GM12878 (cell line): ENCODE data around the gene SLC39A1. TPM values are rescaled to one million over a fixed set of nuclear protein-coding genes. Genes with fewer than 3 reads are reported as not detected.
A peak's percentile ranks its signal among the peaks of the same experiment; 100 is the strongest.

Experiments used
- ATAC-seq: fragments of 200-7000 bp; cut with Tn5 transposase; 3 replicates; pipeline ENCODE4 v1.9.1; 2020; ENCODE audit warnings: mild to moderate bottlenecking, moderate library complexity
- BruUV-seq: library from RNA; stranded (reverse); fragments of 400-500 nt; replicated peaks from 2 replicates; lab custom pipeline; 2021; lab: Mats Ljungman, UMichigan
- CTCF ChIA-PET: fragments of 300-600 bp; sonication (Branson Sonifier 250); formaldehyde crosslinking; extraction: SDS; loops from one replicate; lab custom pipeline; 2021; ENCODE audit warnings: inconsistent platforms; lab: Yijun Ruan, JAX
- POLR2A ChIA-PET: fragments of 350-600 bp; formaldehyde crosslinking; extraction: SDS; loops from one replicate; lab custom pipeline; 2021; ENCODE audit warnings: inconsistent platforms; lab: Charles Lee
- RAD21 ChIA-PET: fragments of 300-600 bp; sonication (Branson Sonifier 250); formaldehyde crosslinking; loops from one replicate; lab custom pipeline; 2023; ENCODE audit warnings: antibody characterized with exemption; ENCODE audit not compliant: unreplicated experiment; lab: Charles Lee
- SMC1A ChIA-PET: fragments of 300-600 bp; sonication (Branson Sonifier 250); formaldehyde crosslinking; loops from one replicate; lab custom pipeline; 2023; ENCODE audit not compliant: unreplicated experiment, uncharacterized antibody; lab: Charles Lee
- DNase-seq: peaks from one replicate; pipeline ENCODE4 v3.0.0-alpha.2; 2011; ENCODE audit warnings: low read depth, low spot score
- FAIRE-seq: peaks from 3 replicates; lab custom pipeline; 2011; peaks lifted over from hg19 to GRCh38; lab: Jason Lieb, UNC
- H2AFZ ChIP-seq: 2 replicates; pipeline ENCODE4 v1.6.0; 2011; ENCODE audit warnings: low read depth, low read length, control low read depth; ENCODE audit not compliant: control insufficient read depth
- H3K27ac ChIP-seq: 2 replicates; pipeline ENCODE4 v1.5.1; 2011; ENCODE audit warnings: control low read depth; ENCODE audit not compliant: control insufficient read depth, insufficient read depth
- H3K27me3 ChIP-seq, 2 experiments: replicated peaks in 1 of 2; 2 replicates each; pipeline versions ENCODE4 v1.6.0 to v1.6.1; 2011; ENCODE audit warnings: low read length in 1 of 2; ENCODE audit not compliant: control insufficient read depth in 2 of 2, insufficient read depth in 2 of 2
- H3K36me3 ChIP-seq, 2 experiments: 2 replicates each; pipeline ENCODE4 v1.5.1; 2011; ENCODE audit warnings: low read length in 1 of 2; ENCODE audit not compliant: control insufficient read depth in 2 of 2, insufficient read depth in 2 of 2
- H3K4me1 ChIP-seq: 2 replicates; pipeline ENCODE4 v1.6.1; 2011; ENCODE audit warnings: mild to moderate bottlenecking, low read length, moderate library complexity, mixed read lengths; ENCODE audit not compliant: control insufficient read depth, insufficient read depth
- H3K4me2 ChIP-seq: 2 replicates; pipeline ENCODE4 v1.6.0; 2011; ENCODE audit warnings: control low read depth; ENCODE audit not compliant: control insufficient read depth, insufficient read depth
- H3K4me3 ChIP-seq: fragments of 200-600 bp; sonication (generic); 2 replicates; pipeline ENCODE4 v1.5.1; 2016
- H3K79me2 ChIP-seq: 2 replicates; pipeline ENCODE4 v1.6.0; 2011; ENCODE audit warnings: low read length; ENCODE audit not compliant: control insufficient read depth, insufficient read depth
- H3K9ac ChIP-seq: 2 replicates; pipeline ENCODE4 v1.8.0; 2011; ENCODE audit warnings: low read length, control low read depth, mixed read lengths; ENCODE audit not compliant: control insufficient read depth, insufficient read depth
- H3K9me3 ChIP-seq: replicated peaks from 3 replicates; pipeline ENCODE4 v1.5.1; 2011; ENCODE audit warnings: mild to moderate bottlenecking, low read length; ENCODE audit not compliant: control insufficient read depth, insufficient read depth
- H4K20me1 ChIP-seq: 2 replicates; pipeline ENCODE4 v1.6.0; 2011; ENCODE audit not compliant: control insufficient read depth, insufficient read depth
- ATF7 ChIP-seq: fragments of 450-650 bp; IDR thresholded peaks from 2 replicates; pipeline ENCODE4 v1.6.1; 2016; ENCODE audit warnings: low read depth, mild to moderate bottlenecking
- BHLHE40 ChIP-seq, 2 experiments: fragments of 450-650 bp in 1 of 2; IDR thresholded peaks; 2 replicates each; pipeline ENCODE4 v1.6.1; 2011 to 2017; ENCODE audit warnings: low read depth in 2 of 2, borderline replicate concordance in 1 of 2, improper control_type of control experiment in 1 of 2, low read length in 1 of 2, mild to moderate bottlenecking in 1 of 2
- NFXL1 ChIP-seq: fragments of 450-650 bp; IDR thresholded peaks from 2 replicates; pipeline ENCODE4 v1.6.1; 2017; ENCODE audit warnings: antibody characterized with exemption, mild to moderate bottlenecking, borderline replicate concordance
- PKNOX1 ChIP-seq: fragments of 450-650 bp; IDR thresholded peaks from 2 replicates; pipeline ENCODE4 v1.6.1; 2016; ENCODE audit warnings: mild to moderate bottlenecking
- POLR2A ChIP-seq: IDR thresholded peaks from 2 replicates; pipeline ENCODE4 v1.6.1; 2011; ENCODE audit warnings: low read depth, mild to moderate bottlenecking, low read length
- RFX5 ChIP-seq: IDR thresholded peaks from 2 replicates; pipeline ENCODE4 v1.6.1; 2011; ENCODE audit warnings: low read depth, low read length, improper control_type of control experiment
- TARDBP ChIP-seq: IDR thresholded peaks from 2 replicates; pipeline ENCODE4 v1.6.1; 2016; ENCODE audit warnings: borderline replicate concordance
- TBL1XR1 ChIP-seq: IDR thresholded peaks from 2 replicates; pipeline ENCODE4 v1.6.1; 2012; ENCODE audit warnings: low read depth, low read length, improper control_type of control experiment
- ZBTB40 ChIP-seq: fragments of 450-650 bp; IDR thresholded peaks from 2 replicates; pipeline ENCODE4 v1.6.1; 2016; ENCODE audit warnings: mild to moderate bottlenecking, moderate library complexity, borderline replicate concordance
- ZSCAN29 ChIP-seq: fragments of 450-650 bp; IDR thresholded peaks from 2 replicates; pipeline ENCODE4 v1.6.1; 2017; ENCODE audit warnings: mild to moderate bottlenecking, moderate library complexity
- WGBS: methylation state at CpG from one replicate; pipeline ENCODE4 v1.1.6; 2016; ENCODE audit warnings: low lambda C conversion rate; ENCODE audit not compliant: insufficient replicate concordance, insufficient coverage; ENCODE audit errors: missing lambda C conversion rate; 5-methylcytosine and 5-hydroxymethylcytosine counted together
- in situ Hi-C: fragments of 300-500 bp; cut with MboI; formaldehyde crosslinking; loops from 9 replicates; pipeline ENCODE4 v1.14.3; 2018; ENCODE audit warnings: mixed read lengths
- intact Hi-C: fragments of 100-400 bp; cut with micrococcal nuclease; formaldehyde crosslinking; loops from one replicate; pipeline ENCODE4 v1.14.2; 2022; ENCODE audit not compliant: unreplicated experiment
- polyA plus RNA-seq, 11 experiments: library from polyadenylated mRNA; depleted of rRNA in 4 of 11; unstranded in 6 of 11; stranded (reverse) in 5 of 11; fragments of >200 nt; fragmentation: Nextera tagmentation in 4 of 11; fragmentation: Illumina TruSeq in 1 of 11; extraction: Ambion mirVana in 4 of 11; extraction: Trizol in 1 of 11; gene quantifications; 1 replicate in 1 of 11; 2 replicates in 10 of 11; pipeline versions ENCODE4 v1.2.1 to v1.2.3, GENCODE V29; 2011 to 2016; ENCODE audit warnings: inconsistent platforms in 2 of 11, missing spikeins in 2 of 11, low read depth in 1 of 11
- total RNA-seq, 4 experiments: library from RNA; depleted of rRNA in 3 of 4; stranded (reverse); fragments of >200 nt in 3 of 4; fragmentation: Illumina TruSeq in 1 of 4; extraction: Trizol in 1 of 4; gene quantifications; 2 replicates each; pipeline versions ENCODE4 v1.2.1 to v1.2.3, GENCODE V29; 2013 to 2021

The SLC39A1 gene
- total and polyA plus RNA-seq, 10 of the 15 experiments (the other 5 are each of a cell fraction or from before 2014, with no cell fraction given), result 8.8 to 98.6 (median 72.4) TPM

DNA sequence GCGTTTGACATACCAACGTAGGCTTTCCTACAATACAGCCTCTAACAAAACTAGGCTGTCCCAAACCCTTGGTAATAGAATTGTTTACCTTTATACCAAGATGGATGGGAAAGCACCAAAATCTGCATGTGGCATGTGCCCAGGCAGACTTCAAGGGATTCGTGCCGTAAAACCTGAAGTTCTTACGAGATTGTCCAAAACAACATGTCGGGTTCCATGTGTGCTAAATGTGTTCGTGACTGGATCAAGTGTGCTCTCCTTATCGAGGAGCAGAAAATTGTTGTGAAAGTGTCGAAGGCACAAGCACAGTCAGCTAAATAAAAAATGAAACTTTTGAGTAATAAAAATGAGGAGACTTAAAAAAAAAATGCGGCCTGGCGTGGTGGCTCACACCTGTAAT is 32.3 kb upstream of the SLC39A1 start:
- Histone ChIP-seq H3K36me3 (peaks cover 0 to 16% of the 10 kb centered on the region in 2 experiments; a peak in 3 of 4 replicates), H3K9ac (no peak overlapping the region), H3K4me1 (peaks cover 9% of the 10 kb centered on the region; the same call in 1 of the 2 replicates), H2AFZ (no peak overlapping the region), H3K4me2 (no peak overlapping the region), H3K27me3 (no peaks in the 10 kb centered on the region), H3K27ac (no peak overlapping the region), H3K9me3 (no peaks in the 10 kb centered on the region), H3K4me3 (no peak overlapping the region), H3K79me2 (peaks cover 23% of the 10 kb centered on the region), H4K20me1 (no peaks in the 10 kb centered on the region)
- TF ChIP-seq RFX5, result no peak
- 0 out of 2 replicates have a peak, but pooled peaks have one; percentile 32 for TF ChIP-seq POLR2A
- SMC1A ChIA-PET, result interaction anchor here (1.4 to 1.5 kb wide), 2 partner anchors 9 to 182 kb away, joined by 3 to 4 read pairs; partner anchors contain the start of gene RAB13
- 99% methylated on average over 11 of the region's 11 CpGs for WGBS
- ATAC-seq, result no peak
- in situ Hi-C loops, result loop anchor here (10.0 kb wide), 1 partner anchor 491 kb away; no protein-coding TSS in a partner anchor
- no peak for FAIRE-seq
- RAD21 ChIA-PET, result no interaction called here
- intact Hi-C loops, result no loop called here
- CTCF ChIA-PET, result interaction anchor here (0.6 to 1.1 kb wide), 4 partner anchors 9 to 1462 kb away, joined by 3 read pairs; partner anchors contain the start of gene JTB
- POLR2A ChIA-PET, result no interaction called here
- BruUV-seq, result no TSS peak
- no peak for DNase-seq

- ChIA-PET RAD21 (interaction anchor here (0.6 kb wide), 1 partner anchor 350 kb away, joined by 3 read pairs; no protein-coding TSS in a partner anchor), SMC1A (interaction anchor here (1.4 to 1.5 kb wide), 2 partner anchors 9 to 182 kb away, joined by 3 to 4 read pairs; partner anchors contain the start of gene RAB13), POLR2A (interaction anchor here (0.6 kb wide), 1 partner anchor 399 kb away, joined by 4 read pairs; no protein-coding TSS in a partner anchor), CTCF (interaction anchor here (1.0 to 1.1 kb wide), 2 partner anchors 18 to 120 kb away, joined by 3 read pairs; partner anchors contain the start of gene JTB)
- in situ Hi-C loops, result loop anchor here (10.0 kb wide), 1 partner anchor 490 kb away; no protein-coding TSS in a partner anchor
- H3K27ac ChIP-seq, result no peak overlapping the region
- H3K79me2 ChIP-seq, result peaks cover 25% of the 10 kb centered on the region
- ATAC-seq, result no peak
- H3K27me3 ChIP-seq, result no peaks in the 10 kb centered on the region
- FAIRE-seq, result no peak
- H2AFZ ChIP-seq, result no peak overlapping the region
- H3K36me3 ChIP-seq, result peaks cover 0 to 16% of the 10 kb centered on the region in 2 experiments; a peak in 3 of 4 replicates
- no peak overlapping the region for H3K9ac ChIP-seq
- intact Hi-C loops, result no loop called here
- H3K9me3 ChIP-seq, result no peaks in the 10 kb centered on the region
- 68% methylated on average over 3 of the region's 3 CpGs for WGBS
- no peak overlapping the region for H3K4me3 ChIP-seq
- no peaks in the 10 kb centered on the region for H4K20me1 ChIP-seq
- peaks cover 9% of the 10 kb centered on the region; the same call in 1 of the 2 replicates for H3K4me1 ChIP-seq
- H3K4me2 ChIP-seq, result no peak overlapping the region
- BruUV-seq, result no TSS peak
- DNase-seq, result no peak
- TF ChIP-seq ZSCAN29 (no peak), PKNOX1 (no peak), ZBTB40 (no peak), BHLHE40 (IDR thresholded peaks at IDR 0.05; ENCODE audit: borderline replicate concordance in 1 of 2, low read depth in 2 of 2, low read length in 1 of 2) (no peak), ATF7 (no peak), TBL1XR1 (no peak), NFXL1 (no peak), TARDBP (no peak)
Measured at GRCh38 chr1:153995202-153995601, 31.9 kb upstream of the SLC39A1 start.
